Thoracic aorta (tissue), 2 donors: Measurements from ENCODE around the gene EPHA4. TPM values are rescaled to one million over a fixed set of nuclear protein-coding genes. Genes with fewer than 3 reads are reported as not detected.

Experiments used
- ATAC-seq: fragments of 150-250 bp; one replicate; pipeline ENCODE4 v1.8.0; 2017; ENCODE audit warnings: low read depth; ENCODE audit not compliant: insufficient number of reproducible peaks, low FRiP score
- DNase-seq: peaks from one replicate; pipeline ENCODE4 v3.0.0-alpha.2; 2020; ENCODE audit warnings: low spot score
- H3K27ac ChIP-seq, 2 donors: fragments of 200-600 bp; sonication (generic); 1 replicate in 1 of 2; 2 replicates in 1 of 2; pipeline ENCODE4 v1.5.1; 2016; ENCODE audit warnings: mild to moderate bottlenecking in 2 of 2, moderate library complexity in 2 of 2
- H3K27me3 ChIP-seq: fragments of 200-600 bp; sonication (generic); replicated peaks from 2 replicates; pipeline ENCODE4 v1.6.0; 2016; ENCODE audit warnings: mild to moderate bottlenecking; ENCODE audit not compliant: insufficient read depth
- H3K36me3 ChIP-seq: fragments of 200-600 bp; sonication (generic); one replicate; pipeline ENCODE4 v1.5.1; 2016
- H3K4me1 ChIP-seq, 2 donors: fragments of 200-600 bp; sonication (generic); 1 replicate in 1 of 2; 2 replicates in 1 of 2; pipeline versions ENCODE4 v1.5.1 to v1.6.0; 2016; ENCODE audit warnings: low read depth in 2 of 2, mild to moderate bottlenecking in 1 of 2; ENCODE audit not compliant: control insufficient read depth in 1 of 2
- H3K4me3 ChIP-seq: fragments of 200-600 bp; sonication (generic); 2 replicates; pipeline ENCODE4 v1.5.1; 2016; ENCODE audit warnings: mild to moderate bottlenecking
- H3K9me3 ChIP-seq: fragments of 200-600 bp; sonication (generic); 2 replicates; pipeline ENCODE4 v1.5.1; 2016
- total RNA-seq, 2 donors: library from RNA; depleted of rRNA; stranded (reverse); fragments of >200 nt; gene quantifications; one replicate each; pipeline versions ENCODE4 v1.1.0 to v1.2.3, GENCODE V29; 2016
- TF ChIP-seq, protein P1 (sequence below): fragments of 200-600 bp; sonication (generic); IDR thresholded peaks from one replicate; pipeline ENCODE4 v1.5.1; 2019; ENCODE audit warnings: antibody characterized with exemption

The EPHA4 gene
- total RNA-seq, 2 donors from 2014 or later: 20.4 to 53.3 TPM

DNA sequence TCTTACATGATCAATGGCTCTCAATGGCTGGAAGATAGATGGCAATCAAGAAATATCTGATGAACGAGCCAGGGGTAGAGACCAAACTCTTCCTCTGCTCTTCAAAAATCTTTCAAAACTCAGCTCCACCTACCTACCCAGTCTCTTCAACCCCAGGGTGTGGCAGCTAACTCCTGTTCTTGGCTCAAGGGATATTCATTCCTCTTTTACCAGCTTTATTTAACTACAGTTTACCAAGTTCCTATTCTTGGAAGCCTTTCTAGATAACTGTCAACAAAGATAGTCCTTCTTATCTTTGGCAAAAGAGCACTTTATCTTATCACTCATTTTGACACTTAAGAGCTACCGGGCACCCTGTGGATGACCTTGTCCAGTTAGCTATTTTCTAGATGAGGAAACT, 36.3 kb downstream of the EPHA4 start:
- TF ChIP-seq, protein P1, sequence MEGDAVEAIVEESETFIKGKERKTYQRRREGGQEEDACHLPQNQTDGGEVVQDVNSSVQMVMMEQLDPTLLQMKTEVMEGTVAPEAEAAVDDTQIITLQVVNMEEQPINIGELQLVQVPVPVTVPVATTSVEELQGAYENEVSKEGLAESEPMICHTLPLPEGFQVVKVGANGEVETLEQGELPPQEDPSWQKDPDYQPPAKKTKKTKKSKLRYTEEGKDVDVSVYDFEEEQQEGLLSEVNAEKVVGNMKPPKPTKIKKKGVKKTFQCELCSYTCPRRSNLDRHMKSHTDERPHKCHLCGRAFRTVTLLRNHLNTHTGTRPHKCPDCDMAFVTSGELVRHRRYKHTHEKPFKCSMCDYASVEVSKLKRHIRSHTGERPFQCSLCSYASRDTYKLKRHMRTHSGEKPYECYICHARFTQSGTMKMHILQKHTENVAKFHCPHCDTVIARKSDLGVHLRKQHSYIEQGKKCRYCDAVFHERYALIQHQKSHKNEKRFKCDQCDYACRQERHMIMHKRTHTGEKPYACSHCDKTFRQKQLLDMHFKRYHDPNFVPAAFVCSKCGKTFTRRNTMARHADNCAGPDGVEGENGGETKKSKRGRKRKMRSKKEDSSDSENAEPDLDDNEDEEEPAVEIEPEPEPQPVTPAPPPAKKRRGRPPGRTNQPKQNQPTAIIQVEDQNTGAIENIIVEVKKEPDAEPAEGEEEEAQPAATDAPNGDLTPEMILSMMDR: no peak
- H3K9me3 ChIP-seq: no peaks in the 10 kb centered on the region
- H3K4me1 ChIP-seq: no peaks in the 10 kb centered on the region
- no peaks in the 10 kb centered on the region for H3K36me3 ChIP-seq
- ATAC-seq: no peak
- no peak for DNase-seq
- H3K27ac ChIP-seq: no peak overlapping the region
- H3K4me3 ChIP-seq: no peak overlapping the region
- H3K27me3 ChIP-seq: no peaks in the 10 kb centered on the region

DNA sequence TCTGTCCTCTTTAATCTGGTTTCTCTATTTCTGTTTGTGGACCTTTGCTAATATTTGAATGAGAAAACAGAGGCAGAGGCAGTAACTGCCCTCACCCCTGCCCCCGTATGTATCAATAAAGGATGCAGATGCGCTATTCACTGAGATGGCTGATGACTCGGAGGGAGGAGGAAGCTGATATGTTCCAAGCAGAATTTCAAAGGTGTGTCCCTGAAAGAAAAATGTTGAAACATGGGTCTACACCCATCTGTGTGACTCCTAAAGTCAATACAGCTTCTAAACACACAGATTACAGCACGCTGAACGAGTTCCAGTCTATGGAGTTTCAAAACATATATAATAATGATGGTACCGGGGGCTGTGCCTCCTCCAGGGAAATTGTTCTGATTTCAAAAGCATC, 38.8 kb downstream of the EPHA4 start:
- H3K27me3 ChIP-seq: no peaks in the 10 kb centered on the region
- H3K36me3 ChIP-seq: no peaks in the 10 kb centered on the region
- no peak overlapping the region for H3K27ac ChIP-seq
- no peaks in the 10 kb centered on the region for H3K4me1 ChIP-seq
- TF ChIP-seq, protein P1: no peak
- no peak for DNase-seq
- ATAC-seq: no peak
- H3K4me3 ChIP-seq: no peak overlapping the region
- H3K9me3 ChIP-seq: no peaks in the 10 kb centered on the region

DNA sequence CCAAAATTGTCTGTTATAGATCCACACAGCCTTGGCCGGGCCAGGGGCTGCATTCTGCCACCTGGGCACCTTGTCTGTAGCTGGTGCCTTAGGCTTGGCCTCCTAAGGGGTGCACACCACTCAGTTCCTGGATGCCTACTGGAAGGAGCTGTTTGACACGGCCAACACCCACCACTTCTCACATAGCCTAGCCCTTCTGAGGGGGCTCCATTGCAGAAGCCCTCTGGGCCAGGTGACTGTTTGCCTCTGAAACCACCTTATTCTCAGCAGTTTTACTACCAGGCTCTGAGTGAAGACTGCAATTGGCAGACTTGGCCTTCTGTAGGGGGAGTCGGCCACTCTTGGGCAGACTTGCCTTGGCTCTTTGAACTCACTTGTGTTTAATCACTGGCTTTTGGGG, 39.5 kb downstream of the EPHA4 start:
- no peak for ATAC-seq
- H3K4me3 ChIP-seq: no peak overlapping the region
- H3K9me3 ChIP-seq: no peaks in the 10 kb centered on the region
- no peaks in the 10 kb centered on the region for H3K4me1 ChIP-seq
- no peaks in the 10 kb centered on the region for H3K27me3 ChIP-seq
- TF ChIP-seq, protein P1: no peak
- no peak for DNase-seq
- H3K27ac ChIP-seq: no peak overlapping the region
- no peaks in the 10 kb centered on the region for H3K36me3 ChIP-seq

DNA sequence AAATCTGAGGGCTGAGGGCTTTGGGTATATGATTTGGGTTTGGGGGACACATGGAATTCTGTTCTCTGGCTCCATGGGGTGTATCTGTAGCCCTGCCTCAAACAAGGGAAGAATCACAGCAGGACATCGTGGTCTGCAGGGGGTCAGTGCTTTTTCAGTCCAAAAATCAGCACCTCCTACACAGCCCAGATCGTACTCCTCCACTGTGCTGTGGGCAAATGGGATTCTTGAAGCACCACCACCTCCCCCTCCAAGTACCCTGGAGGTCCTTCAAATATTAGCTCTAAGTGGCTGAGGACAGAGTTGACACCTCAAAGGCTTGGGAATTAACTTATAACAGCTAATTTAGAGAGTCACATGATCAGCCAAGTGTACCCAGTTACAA, 41.5 kb downstream of the EPHA4 start:
- Histone ChIP-seq H3K27ac (no peak overlapping the region), H3K9me3 (no peaks in the 10 kb centered on the region), H3K27me3 (no peaks in the 10 kb centered on the region), H3K4me1 (no peaks in the 10 kb centered on the region), H3K4me3 (no peak overlapping the region), H3K36me3 (no peaks in the 10 kb centered on the region)
- DNase-seq (no peak), ATAC-seq (no peak)
- TF ChIP-seq, protein P1: no peak

DNA sequence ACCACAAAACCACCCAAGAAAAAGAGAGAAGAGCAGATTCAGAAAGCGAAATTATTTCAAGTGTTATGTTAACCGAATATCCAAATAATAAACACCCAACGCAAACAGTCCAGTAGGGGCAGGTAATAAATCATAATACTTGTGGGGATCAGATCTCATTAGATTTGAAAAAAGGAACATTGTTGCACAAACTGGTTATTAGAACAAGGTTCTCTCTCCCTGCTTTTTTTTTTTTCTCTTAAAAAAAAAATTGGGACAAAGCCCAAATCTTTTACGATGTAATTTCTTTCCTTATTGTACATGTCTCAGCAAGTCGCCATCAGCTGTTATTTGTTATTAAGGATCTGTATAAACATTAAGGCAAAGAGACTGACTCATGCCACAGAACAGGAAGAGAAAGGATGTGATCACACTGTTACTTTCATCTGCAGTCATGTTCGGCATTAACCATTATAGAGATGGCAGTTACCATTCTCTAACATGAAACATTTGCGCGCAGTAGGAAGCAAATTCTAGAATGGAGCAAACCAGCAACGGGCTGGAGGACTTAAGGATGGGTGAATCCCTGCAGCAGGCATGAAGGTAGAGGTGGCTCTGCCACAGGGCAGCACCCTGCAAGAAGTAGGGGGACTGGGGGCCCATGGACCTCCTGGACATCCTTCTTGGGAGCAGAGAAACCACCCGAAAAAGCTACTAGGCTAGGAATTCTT, 42.0 kb downstream of the EPHA4 start:
- TF ChIP-seq, protein P1: no peak
- Histone ChIP-seq H3K36me3 (no peaks in the 10 kb centered on the region), H3K27ac (no peak overlapping the region), H3K4me3 (no peak overlapping the region), H3K4me1 (no peaks in the 10 kb centered on the region), H3K27me3 (no peaks in the 10 kb centered on the region), H3K9me3 (no peaks in the 10 kb centered on the region)
- DNase-seq: no peak
- no peak for ATAC-seq
